Endothelial cell (in vitro differentiated cells): ENCODE measurements around the gene S100A7. TPM values are rescaled to one million over a fixed set of nuclear protein-coding genes. Genes with fewer than 3 reads are reported as not detected.
A peak's percentile ranks its signal among the peaks of the same experiment; 100 is the strongest.
"Not testable (repeated sequence)": the region's sequence is repeated elsewhere in the genome, so short reads cannot be mapped to it uniquely, and the experiment has no call there.

Source experiments
- DNase-seq: peaks from one replicate; pipeline ENCODE4 v3.0.0; 2021; ENCODE audit warnings: low spot score
- H3K27ac Mint-ChIP-seq: one replicate; pipeline ENCODE4 v1.8.0; 2021; ENCODE audit warnings: mixed read lengths, inconsistent platforms; ENCODE audit not compliant: unreplicated experiment
- H3K27me3 Mint-ChIP-seq: one replicate; pipeline ENCODE4 v1.8.0; 2021; ENCODE audit warnings: mild to moderate bottlenecking, moderate library complexity, mixed read lengths, inconsistent platforms; ENCODE audit not compliant: unreplicated experiment
- H3K36me3 Mint-ChIP-seq: one replicate; pipeline ENCODE4 v1.8.0; 2021; ENCODE audit warnings: mild to moderate bottlenecking, low read depth, mixed read lengths, inconsistent platforms; ENCODE audit not compliant: unreplicated experiment
- H3K4me1 Mint-ChIP-seq: one replicate; pipeline ENCODE4 v1.8.0; 2021; ENCODE audit warnings: mild to moderate bottlenecking, mixed read lengths, inconsistent platforms; ENCODE audit not compliant: unreplicated experiment
- H3K4me3 Mint-ChIP-seq: one replicate; pipeline ENCODE4 v1.8.0; 2021; ENCODE audit warnings: mild to moderate bottlenecking, mixed read lengths, inconsistent platforms; ENCODE audit not compliant: unreplicated experiment
- H3K9me3 Mint-ChIP-seq: one replicate; pipeline ENCODE4 v1.8.0; 2021; ENCODE audit warnings: mixed read lengths, inconsistent platforms; ENCODE audit not compliant: unreplicated experiment
- total RNA-seq: library from RNA; stranded (reverse); fragmentation: NEBNext Ultra II Directional; extraction: Animal tissue kit (Norgen Biotek cat#: 25700); gene quantifications from one replicate; pipeline ENCODE4 v1.2.1, GENCODE V29; 2021; ENCODE audit not compliant: unreplicated experiment
- TF ChIP-seq, protein P1 (sequence below): fragments of 200-600 bp; sonication (generic); IDR thresholded peaks from one replicate; pipeline ENCODE4 v1.5.0; 2021; ENCODE audit warnings: antibody characterized with exemption; ENCODE audit not compliant: unreplicated experiment

Gene S100A7
- total RNA-seq, 1 donor from 2014 or later, result not detected

DNA sequence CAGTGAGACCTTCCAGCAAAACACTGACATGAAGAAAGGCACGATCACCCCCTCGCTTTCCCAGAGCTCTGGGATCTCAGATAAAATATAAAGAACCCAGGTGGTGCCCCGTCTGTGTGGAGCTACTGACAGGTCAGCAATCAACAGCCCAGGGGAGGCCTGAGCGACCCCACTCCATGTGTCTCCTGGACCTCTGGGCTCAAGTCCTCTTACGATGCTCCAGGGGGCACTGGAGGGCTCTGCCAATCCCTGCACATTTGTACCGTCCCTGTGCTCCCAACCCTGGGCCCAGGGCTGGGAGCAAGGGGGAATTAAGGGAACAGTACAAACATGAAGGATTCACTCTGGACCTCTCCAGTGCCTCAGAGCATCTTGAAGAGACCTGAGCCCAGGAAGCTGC lies 31.7 kb downstream of the S100A7 start:
- Mint-ChIP-seq H3K27ac (no peak overlapping the region), H3K4me3 (no peak overlapping the region), H3K9me3 (no peaks in the 10 kb centered on the region), H3K36me3 (no peaks in the 10 kb centered on the region), H3K4me1 (peaks cover 19% of the 10 kb centered on the region), H3K27me3 (peaks cover 1% of the 10 kb centered on the region)
- TF ChIP-seq, protein P1, sequence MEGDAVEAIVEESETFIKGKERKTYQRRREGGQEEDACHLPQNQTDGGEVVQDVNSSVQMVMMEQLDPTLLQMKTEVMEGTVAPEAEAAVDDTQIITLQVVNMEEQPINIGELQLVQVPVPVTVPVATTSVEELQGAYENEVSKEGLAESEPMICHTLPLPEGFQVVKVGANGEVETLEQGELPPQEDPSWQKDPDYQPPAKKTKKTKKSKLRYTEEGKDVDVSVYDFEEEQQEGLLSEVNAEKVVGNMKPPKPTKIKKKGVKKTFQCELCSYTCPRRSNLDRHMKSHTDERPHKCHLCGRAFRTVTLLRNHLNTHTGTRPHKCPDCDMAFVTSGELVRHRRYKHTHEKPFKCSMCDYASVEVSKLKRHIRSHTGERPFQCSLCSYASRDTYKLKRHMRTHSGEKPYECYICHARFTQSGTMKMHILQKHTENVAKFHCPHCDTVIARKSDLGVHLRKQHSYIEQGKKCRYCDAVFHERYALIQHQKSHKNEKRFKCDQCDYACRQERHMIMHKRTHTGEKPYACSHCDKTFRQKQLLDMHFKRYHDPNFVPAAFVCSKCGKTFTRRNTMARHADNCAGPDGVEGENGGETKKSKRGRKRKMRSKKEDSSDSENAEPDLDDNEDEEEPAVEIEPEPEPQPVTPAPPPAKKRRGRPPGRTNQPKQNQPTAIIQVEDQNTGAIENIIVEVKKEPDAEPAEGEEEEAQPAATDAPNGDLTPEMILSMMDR, result no peak
- DNase-seq, result no peak

DNA sequence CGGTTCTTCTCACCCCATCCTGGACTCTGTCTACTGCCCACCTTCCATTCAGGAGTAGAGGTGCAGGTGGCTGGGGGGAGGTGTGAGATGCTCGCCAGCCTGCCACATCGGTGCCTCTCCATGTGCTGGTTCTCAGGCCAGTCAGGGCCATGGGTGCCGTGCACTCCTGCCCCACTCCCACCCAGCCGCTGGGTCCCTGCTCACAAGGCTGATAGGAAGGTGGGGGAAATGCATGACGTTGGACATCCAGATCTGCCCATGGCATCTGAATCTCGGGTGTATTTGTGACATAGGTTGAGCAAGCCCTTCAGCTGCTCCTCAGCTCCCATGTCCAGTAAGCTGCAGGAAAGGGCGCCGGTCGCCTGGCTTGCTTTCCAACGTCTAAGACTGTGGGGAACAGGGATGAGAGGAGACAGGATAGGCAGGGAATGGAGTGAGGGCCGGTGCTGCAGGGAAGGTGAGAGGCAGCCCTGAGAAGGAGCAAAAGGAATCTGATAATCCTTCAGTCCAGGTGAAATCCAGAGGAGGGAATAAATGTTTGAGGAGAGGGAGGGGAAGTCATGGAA lies 32.3 kb downstream of the S100A7 start:
- Mint-ChIP-seq H3K4me3 (no peak overlapping the region), H3K9me3 (no peaks in the 10 kb centered on the region), H3K27ac (no peak overlapping the region)

DNA sequence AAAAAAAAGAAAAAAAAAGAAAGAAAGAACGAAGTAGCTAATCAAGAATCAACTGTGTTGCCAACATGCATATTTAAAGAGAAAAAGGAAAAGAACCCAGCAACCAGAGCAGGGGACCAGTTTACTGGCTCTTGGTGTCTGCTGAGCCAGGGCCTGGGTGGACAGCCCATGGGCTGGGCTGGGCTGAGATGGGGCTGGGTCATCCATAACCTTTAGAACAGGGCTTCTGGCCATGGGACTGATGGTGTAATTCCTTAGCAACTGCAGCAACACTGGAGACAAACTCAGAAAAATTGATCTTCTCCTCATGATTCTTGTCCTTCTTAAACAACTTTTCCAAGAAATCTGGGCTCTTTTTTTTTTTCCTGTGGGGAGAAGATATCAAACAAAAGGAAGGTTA lies 33.6 kb downstream of the S100A7 start:
- peaks cover 1% of the 10 kb centered on the region for H3K27me3 Mint-ChIP-seq
- no peaks in the 10 kb centered on the region for H3K36me3 Mint-ChIP-seq
- peaks cover 19% of the 10 kb centered on the region for H3K4me1 Mint-ChIP-seq
- H3K4me3 Mint-ChIP-seq, result no peak overlapping the region
- H3K9me3 Mint-ChIP-seq, result no peaks in the 10 kb centered on the region
- no peak overlapping the region for H3K27ac Mint-ChIP-seq
- TF ChIP-seq, protein P1, result no peak
- DNase-seq, result no peak

More for the DNA sequence above, 32.3 kb downstream of the S100A7 start:
- no peak for DNase-seq
- TF ChIP-seq, protein P1, result no peak
- H3K36me3 Mint-ChIP-seq, result no peaks in the 10 kb centered on the region
- peaks cover 1% of the 10 kb centered on the region for H3K27me3 Mint-ChIP-seq
- peaks cover 19% of the 10 kb centered on the region for H3K4me1 Mint-ChIP-seq

DNA sequence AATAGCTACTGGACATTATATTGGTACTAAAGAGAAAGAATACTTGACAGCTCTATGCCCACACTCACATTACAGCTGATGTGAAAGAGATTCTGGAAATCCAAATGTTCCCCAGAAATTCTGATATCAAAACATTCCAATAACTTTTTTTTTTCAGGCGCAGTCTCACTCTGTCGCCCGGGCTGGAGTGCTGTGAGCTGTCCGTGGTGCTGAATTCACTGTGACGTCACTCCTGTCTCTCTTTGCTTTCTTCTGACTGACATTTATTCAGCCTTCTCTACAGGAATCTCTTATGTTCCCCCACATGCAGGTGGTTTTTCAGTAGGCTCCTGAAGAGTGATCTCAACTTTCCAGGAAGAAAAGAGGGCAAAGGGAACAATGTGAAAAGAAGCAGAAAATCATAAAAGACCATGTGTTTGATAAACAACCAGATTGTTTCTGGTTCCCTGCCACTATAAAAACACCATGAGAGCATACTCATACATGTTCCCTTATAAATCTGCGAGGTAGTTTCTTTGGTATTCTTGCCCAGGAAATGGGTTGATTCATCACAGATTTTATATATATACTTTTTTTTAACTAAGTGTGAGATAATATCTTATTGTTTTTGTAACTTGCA lies 37.9 kb downstream of the S100A7 start:
- no peak overlapping the region for H3K27ac Mint-ChIP-seq
- H3K27me3 Mint-ChIP-seq, result peaks cover 3% of the 10 kb centered on the region

DNA sequence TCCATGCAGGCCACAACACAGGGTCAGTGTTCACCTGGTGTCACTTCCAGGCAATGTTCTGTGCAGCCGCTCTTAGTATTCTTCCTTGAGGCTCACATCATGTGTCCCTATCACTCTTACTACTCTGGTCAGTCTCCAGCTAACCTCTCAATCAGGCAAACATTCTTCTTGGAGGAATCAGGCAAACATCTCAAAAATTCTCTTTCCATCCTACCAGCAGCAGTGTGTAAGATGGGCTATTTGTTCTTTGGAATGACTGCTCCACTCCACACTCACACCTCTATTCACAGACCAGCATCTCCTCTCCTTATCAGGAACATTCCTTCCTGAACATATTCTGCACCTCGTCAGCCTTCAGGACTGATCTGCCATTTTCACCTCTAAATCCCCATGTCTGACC lies 40.1 kb downstream of the S100A7 start:
- TF ChIP-seq, protein P1, result no peak
- DNase-seq, result no peak
- H3K27ac Mint-ChIP-seq, result no peak overlapping the region
- no peak overlapping the region for H3K4me3 Mint-ChIP-seq
- H3K27me3 Mint-ChIP-seq, result peaks cover 3% of the 10 kb centered on the region
- H3K4me1 Mint-ChIP-seq, result no peaks in the 10 kb centered on the region
- peaks cover 3% of the 10 kb centered on the region for H3K36me3 Mint-ChIP-seq
- no peaks in the 10 kb centered on the region for H3K9me3 Mint-ChIP-seq

More for the DNA sequence above, 37.9 kb downstream of the S100A7 start:
- H3K4me3 Mint-ChIP-seq, result no peak overlapping the region
- H3K4me1 Mint-ChIP-seq, result peaks cover 7% of the 10 kb centered on the region
- H3K36me3 Mint-ChIP-seq, result peaks cover 3% of the 10 kb centered on the region
- peak; percentile 76 for DNase-seq
- no peaks in the 10 kb centered on the region for H3K9me3 Mint-ChIP-seq
- TF ChIP-seq, protein P1, result no peak

DNA sequence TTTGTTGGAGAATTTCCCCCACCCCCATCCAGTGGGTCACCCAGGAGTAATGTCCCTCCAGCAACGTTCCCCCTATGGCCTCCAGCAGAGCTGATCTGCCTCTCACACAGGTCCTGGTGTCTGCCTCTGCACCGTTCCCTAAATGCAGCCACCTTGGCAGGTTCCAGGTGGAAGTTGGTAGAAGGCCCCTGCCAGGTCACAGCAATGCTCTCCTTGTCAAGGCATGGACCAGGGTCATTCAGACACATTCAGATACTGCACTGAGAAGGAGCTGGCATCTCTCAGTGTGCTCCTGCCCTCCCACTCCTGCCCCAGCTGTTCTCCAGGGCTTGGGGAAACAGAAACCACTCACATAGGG lies 41.0 kb downstream of the S100A7 start:
- DNase-seq, H3K4me1 Mint-ChIP-seq, H3K27me3 Mint-ChIP-seq, H3K4me3 Mint-ChIP-seq, H3K9me3 Mint-ChIP-seq, H3K36me3 Mint-ChIP-seq, H3K27ac Mint-ChIP-seq: not testable (repeated sequence)

- H3K36me3 Mint-ChIP-seq, H3K9me3 Mint-ChIP-seq, H3K27ac Mint-ChIP-seq, DNase-seq, H3K4me1 Mint-ChIP-seq, H3K4me3 Mint-ChIP-seq, H3K27me3 Mint-ChIP-seq: not testable (repeated sequence)
Observed at GRCh38 chr1:153418758-153419435, 41.6 kb downstream of the S100A7 start.
